ENCODE results near the gene CTAGE4.
"Not testable (repeated sequence)": the region's sequence is repeated elsewhere in the genome, so short reads cannot be mapped to it uniquely, and the experiment has no call there.

Gene CTAGE4

DNA sequence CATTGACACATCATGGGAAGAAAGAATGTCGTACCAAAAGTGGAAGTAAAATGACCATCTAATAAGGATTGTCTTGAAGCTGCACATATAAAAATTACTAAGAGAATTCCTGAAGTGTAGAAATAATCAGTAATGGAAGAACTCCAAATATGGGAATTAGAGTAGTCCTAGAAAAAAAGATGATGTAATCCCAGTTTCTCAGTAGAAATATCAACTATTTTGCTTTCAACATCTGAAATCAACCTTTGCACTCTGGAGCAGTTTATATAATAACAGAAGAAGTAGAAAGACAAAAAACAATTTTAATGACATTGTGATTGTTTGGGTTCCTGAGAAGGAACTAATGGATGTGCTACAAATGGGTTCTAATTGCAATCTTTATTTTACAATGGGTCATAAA is 49.8 kb downstream of the CTAGE4 start:
- not testable (repeated sequence) for H3K9ac ChIP-seq (ENCODE audit: low read length); H3F3A ChIP-seq (ENCODE audit: insufficient read depth); H2AFZ ChIP-seq (ENCODE audit: low read depth, low read length, severe bottlenecking); H4K20me1 ChIP-seq (ENCODE audit: low read depth, low read length); H3K79me2 ChIP-seq (ENCODE audit: insufficient read depth, low read length); H3K9me2 ChIP-seq (replicated peaks; ENCODE audit: insufficient read depth, low read length); H3K27me3 ChIP-seq (ENCODE audit: low read length); H3K4me3 ChIP-seq (ENCODE audit: insufficient read depth, low read length, poor library complexity, severe bottlenecking); H3K27ac ChIP-seq (ENCODE audit: low read depth, low read length); H3K9me3 ChIP-seq (ENCODE audit: insufficient read depth, low read length); H3K36me3 ChIP-seq (ENCODE audit: low read length); H3K4me2 ChIP-seq (ENCODE audit: low read depth, low read length, poor library complexity, severe bottlenecking)
